Measurements from ENCODE around the gene NMT2. TPM values are rescaled to one million over a fixed set of nuclear protein-coding genes. Genes with fewer than 3 reads are reported as not detected.
"Not testable (repeated sequence)": the region's sequence is repeated elsewhere in the genome, so short reads cannot be mapped to it uniquely, and the experiment has no call there.

The NMT2 gene
- total RNA-seq, 1 donor from 2014 or later, result 11.2 TPM

- Mint-ChIP-seq H3K9me3 (no peaks in the 10 kb centered on the region), H3K4me1 (peaks cover 22% of the 10 kb centered on the region), H3K36me3 (ENCODE audit: low read depth) (no peaks in the 10 kb centered on the region), H3K27ac (no peak overlapping the region), H3K4me3 (no peak overlapping the region), H3K27me3 (no peaks in the 10 kb centered on the region)
- ChIA-PET POLR2A (interaction anchor here (0.6 kb wide), 1 partner anchor 112 kb away, joined by 4 read pairs; no protein-coding TSS in a partner anchor), CTCF (no interaction called here)
- ATAC-seq (ENCODE audit: low read depth) (no peak), DNase-seq (no peak)
- intact Hi-C loops (cut with micrococcal nuclease), result no loop called here
- TF ChIP-seq CTCF (IDR thresholded peaks at IDR 0.05), result no peak
Measured at GRCh38 chr10:15210521-15210920, 42.0 kb upstream of the NMT2 start.

DNA sequence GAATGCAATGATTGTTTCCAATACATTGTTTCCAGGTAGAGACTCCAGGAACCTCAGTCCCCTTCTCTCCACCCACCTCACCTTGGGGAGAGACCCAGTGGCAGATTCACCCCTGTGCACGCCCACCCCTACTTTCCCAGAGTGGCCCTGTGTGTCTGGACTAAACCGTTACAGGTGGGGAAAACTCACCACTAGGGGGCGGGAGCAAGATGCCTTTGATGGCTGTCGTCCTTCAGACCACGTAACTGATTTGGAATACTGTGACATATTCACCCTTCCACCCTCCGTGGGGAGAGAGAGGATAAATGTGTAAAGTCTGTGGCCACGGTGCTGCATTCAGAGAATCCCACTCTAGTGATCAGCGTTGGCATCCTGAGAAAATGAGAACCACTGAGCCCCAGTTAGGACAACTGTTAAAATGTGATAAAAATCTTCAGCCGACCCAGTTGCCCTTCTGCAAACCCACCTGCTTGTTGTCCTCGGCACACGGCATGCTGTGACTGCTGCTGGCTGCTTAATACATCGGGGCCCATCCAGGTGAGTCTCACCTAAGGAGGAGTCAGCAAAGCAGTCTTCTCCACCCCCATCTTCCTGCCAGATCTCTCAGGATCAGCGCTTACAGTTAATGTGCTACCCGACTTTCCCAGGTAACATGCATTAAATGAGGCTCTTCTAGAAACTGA, 41.5 kb upstream of the NMT2 start:
- H3K4me3 Mint-ChIP-seq, result no peak overlapping the region
- no peaks in the 10 kb centered on the region for H3K27me3 Mint-ChIP-seq
- H3K36me3 Mint-ChIP-seq (ENCODE audit: low read depth), result no peaks in the 10 kb centered on the region
- DNase-seq (peak; percentile 50), ATAC-seq (ENCODE audit: low read depth) (peak; percentile 64)
- H3K27ac Mint-ChIP-seq, result no peak overlapping the region
- ChIA-PET CTCF (no interaction called here), POLR2A (no interaction called here)
- TF ChIP-seq CTCF (IDR thresholded peaks at IDR 0.05), result peak; percentile 75
- no peaks in the 10 kb centered on the region for H3K9me3 Mint-ChIP-seq
- intact Hi-C loops (cut with micrococcal nuclease), result loop anchor here (1.0 kb wide), 3 partner anchors 21 to 69 kb away; partner anchors contain the start of gene NMT2
- peaks cover 22% of the 10 kb centered on the region for H3K4me1 Mint-ChIP-seq

DNA sequence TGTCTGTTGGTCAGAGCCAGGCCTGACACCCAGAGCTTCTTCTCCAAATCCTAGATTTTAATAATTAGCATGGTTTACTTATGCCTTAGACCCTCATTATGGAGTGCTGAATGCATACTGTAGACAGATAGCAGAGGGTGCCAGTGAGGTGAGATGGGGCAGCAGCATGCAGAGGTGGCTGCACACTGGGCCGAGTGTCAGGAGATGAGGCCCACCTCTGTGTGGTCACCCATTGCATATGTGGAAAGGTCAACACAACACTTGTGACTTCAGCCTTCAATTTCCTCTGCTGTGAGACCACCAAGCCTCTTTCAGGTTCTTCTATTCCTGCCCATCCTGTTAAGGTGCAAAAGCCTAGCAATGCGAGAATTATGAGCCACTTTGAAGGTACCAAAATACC, 39.7 kb upstream of the NMT2 start:
- H3K4me1 Mint-ChIP-seq, result peaks cover 22% of the 10 kb centered on the region
- ATAC-seq (ENCODE audit: low read depth), result no peak
- CTCF ChIA-PET, result no interaction called here

GRCh38 chr10:15207410-15207809, 38.9 kb upstream of the NMT2 start:
- POLR2A ChIA-PET, result interaction anchor here (1.1 kb wide), 1 partner anchor 18 kb away, joined by 3 read pairs; no protein-coding TSS in a partner anchor
- CTCF ChIA-PET, H3K9me3 Mint-ChIP-seq: not testable (repeated sequence)

More for the DNA sequence above, 39.7 kb upstream of the NMT2 start:
- H3K36me3 Mint-ChIP-seq (ENCODE audit: low read depth), result no peaks in the 10 kb centered on the region
- peak overlapping the region; percentile 66 for H3K27ac Mint-ChIP-seq
- TF ChIP-seq CTCF (IDR thresholded peaks at IDR 0.05), result no peak
- H3K27me3 Mint-ChIP-seq, result no peaks in the 10 kb centered on the region
- intact Hi-C loops (cut with micrococcal nuclease), result no loop called here
- POLR2A ChIA-PET, result interaction anchor here (1.1 kb wide), 1 partner anchor 19 kb away, joined by 3 read pairs; no protein-coding TSS in a partner anchor
- peak overlapping the region; percentile 74 for H3K4me3 Mint-ChIP-seq
- H3K9me3 Mint-ChIP-seq, result no peaks in the 10 kb centered on the region
- no peak for DNase-seq

GRCh38 chr10:15202639-15203038, 34.1 kb upstream of the NMT2 start:
- H3K4me1 Mint-ChIP-seq, result peaks cover 5% of the 10 kb centered on the region
- intact Hi-C loops (cut with micrococcal nuclease), result no loop called here
- H3K27ac Mint-ChIP-seq, result no peak overlapping the region
- POLR2A ChIA-PET, result no interaction called here
- no peak for TF ChIP-seq CTCF (IDR thresholded peaks at IDR 0.05)
- CTCF ChIA-PET, result no interaction called here
- no peaks in the 10 kb centered on the region for H3K9me3 Mint-ChIP-seq
- no peak for DNase-seq
- H3K36me3 Mint-ChIP-seq (ENCODE audit: low read depth), result no peaks in the 10 kb centered on the region
- H3K27me3 Mint-ChIP-seq, result peaks cover 17% of the 10 kb centered on the region
- ATAC-seq (ENCODE audit: low read depth), result no peak
- H3K4me3 Mint-ChIP-seq, result no peak overlapping the region

More at GRCh38 chr10:15207410-15207809, 38.9 kb upstream of the NMT2 start:
- H3K4me1 Mint-ChIP-seq, result peaks cover 25% of the 10 kb centered on the region
- DNase-seq; H3K27me3 Mint-ChIP-seq; intact Hi-C loops (cut with micrococcal nuclease); ATAC-seq (ENCODE audit: low read depth); H3K27ac Mint-ChIP-seq; H3K36me3 Mint-ChIP-seq (ENCODE audit: low read depth); H3K4me3 Mint-ChIP-seq: not testable (repeated sequence)

- DNase-seq; intact Hi-C loops (cut with micrococcal nuclease); CTCF ChIA-PET; ATAC-seq (ENCODE audit: low read depth); H3K36me3 Mint-ChIP-seq (ENCODE audit: low read depth); H3K4me3 Mint-ChIP-seq; H3K9me3 Mint-ChIP-seq; H3K27ac Mint-ChIP-seq; H3K4me1 Mint-ChIP-seq; POLR2A ChIA-PET: not testable (repeated sequence)
- H3K27me3 Mint-ChIP-seq, result peaks cover 17% of the 10 kb centered on the region
Measured at GRCh38 chr10:15202301-15202621, 33.8 kb upstream of the NMT2 start.

Measured in activated B cell treated with CpG ODN at 0.5 μM for 24 hours (primary cell).